Transverse colon (tissue), 4 donors: Measurements from ENCODE around the gene TOMT.

ENCODE experiments used
- POLR2A ChIP-seq: fragments of 450-650 bp; IDR thresholded peaks from one replicate; pipeline ENCODE4 v1.6.1; 2016; ENCODE audit warnings: antibody characterized with exemption, mild to moderate bottlenecking, moderate library complexity
- POLR2AphosphoS5 ChIP-seq, 3 donors: sonication (generic); formaldehyde crosslinking; IDR thresholded peaks; one replicate each; pipeline ENCODE4 v1.6.1; 2016; ENCODE audit warnings: antibody characterized with exemption in 3 of 3
- TF ChIP-seq, protein P1 (sequence below), 5 experiments: fragments of 200-600 bp in 3 of 5; fragments of 450-650 bp in 2 of 5; sonication (generic) in 3 of 5; IDR thresholded peaks; 1 replicate in 2 of 5; 2 replicates in 3 of 5; pipeline ENCODE4 v1.5.1; 2016 to 2017; ENCODE audit warnings: antibody characterized with exemption in 5 of 5, inconsistent platforms in 3 of 5, mild to moderate bottlenecking in 2 of 5, moderate library complexity in 1 of 5

DNA sequence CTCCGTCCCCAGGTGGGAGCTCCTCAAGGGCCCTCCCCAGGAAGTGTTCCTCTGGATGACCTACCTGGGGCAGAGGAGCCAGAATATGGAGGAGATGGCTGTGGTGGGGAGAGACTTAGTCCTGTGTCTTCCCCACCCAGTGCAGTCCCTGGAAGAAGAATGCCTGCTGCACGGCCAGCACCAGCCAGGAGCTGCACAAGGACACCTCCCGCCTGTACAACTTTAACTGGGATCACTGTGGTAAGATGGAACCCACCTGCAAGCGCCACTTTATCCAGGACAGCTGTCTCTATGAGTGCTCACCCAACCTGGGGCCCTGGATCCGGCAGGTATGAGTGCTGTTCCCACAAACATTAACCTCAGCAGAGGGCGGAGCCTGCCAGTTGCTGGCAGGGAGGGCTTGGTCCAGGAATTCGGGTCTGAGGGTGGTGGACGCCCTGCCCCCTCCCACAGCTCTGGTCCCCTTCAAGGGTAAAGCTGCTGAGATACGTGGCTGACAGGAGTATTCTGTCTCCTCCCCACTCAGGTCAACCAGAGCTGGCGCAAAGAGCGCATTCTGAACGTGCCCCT, 33.2 kb downstream of the TOMT start:
- TF ChIP-seq, protein P1, sequence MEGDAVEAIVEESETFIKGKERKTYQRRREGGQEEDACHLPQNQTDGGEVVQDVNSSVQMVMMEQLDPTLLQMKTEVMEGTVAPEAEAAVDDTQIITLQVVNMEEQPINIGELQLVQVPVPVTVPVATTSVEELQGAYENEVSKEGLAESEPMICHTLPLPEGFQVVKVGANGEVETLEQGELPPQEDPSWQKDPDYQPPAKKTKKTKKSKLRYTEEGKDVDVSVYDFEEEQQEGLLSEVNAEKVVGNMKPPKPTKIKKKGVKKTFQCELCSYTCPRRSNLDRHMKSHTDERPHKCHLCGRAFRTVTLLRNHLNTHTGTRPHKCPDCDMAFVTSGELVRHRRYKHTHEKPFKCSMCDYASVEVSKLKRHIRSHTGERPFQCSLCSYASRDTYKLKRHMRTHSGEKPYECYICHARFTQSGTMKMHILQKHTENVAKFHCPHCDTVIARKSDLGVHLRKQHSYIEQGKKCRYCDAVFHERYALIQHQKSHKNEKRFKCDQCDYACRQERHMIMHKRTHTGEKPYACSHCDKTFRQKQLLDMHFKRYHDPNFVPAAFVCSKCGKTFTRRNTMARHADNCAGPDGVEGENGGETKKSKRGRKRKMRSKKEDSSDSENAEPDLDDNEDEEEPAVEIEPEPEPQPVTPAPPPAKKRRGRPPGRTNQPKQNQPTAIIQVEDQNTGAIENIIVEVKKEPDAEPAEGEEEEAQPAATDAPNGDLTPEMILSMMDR (IDR thresholded peaks at IDR 0.05), result no peak
- no peak for TF ChIP-seq POLR2A
- TF ChIP-seq POLR2AphosphoS5 (IDR thresholded peaks at IDR 0.05), result no peak
